Left ventricle myocardium inferior (tissue), 1 donor: ENCODE data around the gene CPPED1. TPM values are rescaled to one million over a fixed set of nuclear protein-coding genes. Genes with fewer than 3 reads are reported as not detected.
"Not testable (repeated sequence)": the region's sequence is repeated elsewhere in the genome, so short reads cannot be mapped to it uniquely, and the experiment has no call there.

Experiments
- DNase-seq: peaks from one replicate; pipeline ENCODE4 v3.0.0-alpha.2; 2020
- H3K27ac ChIP-seq: fragments of 200-600 bp; replicated peaks from 2 replicates; pipeline ENCODE4 v1.8.0; 2021
- H3K27me3 ChIP-seq: fragments of 200-600 bp; 2 replicates; pipeline ENCODE4 v1.8.0; 2021; ENCODE audit warnings: low read depth
- H3K36me3 ChIP-seq: fragments of 200-600 bp; 2 replicates; pipeline ENCODE4 v1.8.0; 2021
- H3K4me1 ChIP-seq: fragments of 200-600 bp; 2 replicates; pipeline ENCODE4 v1.8.0; 2021
- H3K4me3 ChIP-seq: fragments of 200-600 bp; 2 replicates; pipeline ENCODE4 v1.8.0; 2021; ENCODE audit warnings: mild to moderate bottlenecking, moderate library complexity
- H3K9me3 ChIP-seq: fragments of 200-600 bp; replicated peaks from 2 replicates; pipeline ENCODE4 v1.8.0; 2021
- CTCF ChIP-seq: fragments of 200-600 bp; IDR thresholded peaks from 2 replicates; pipeline ENCODE4 v1.8.0; 2021; ENCODE audit warnings: antibody characterized with exemption, mild to moderate bottlenecking, borderline replicate concordance
- intact Hi-C: fragments of 100-400 bp; cut with micrococcal nuclease; formaldehyde crosslinking; loops from one replicate; pipeline ENCODE4 v1.11.0; 2022
- total RNA-seq: library from RNA; stranded (reverse); fragmentation: NEBNext Ultra II Directional; extraction: Animal tissue kit (Norgen Biotek cat#: 25700); gene quantifications from one replicate; pipeline ENCODE4 v1.2.1, GENCODE V29; 2021
- donor health status: DM: no; HTN: yes; CAD: no; lungs with severe emphysema.

The CPPED1 gene
- total RNA-seq, 1 donor from 2014 or later = 12.4 TPM

- TF ChIP-seq CTCF = peak; percentile 88
- Histone ChIP-seq H3K4me1 (no peaks in the 10 kb centered on the region), H3K27me3 (peaks cover 17% of the 10 kb centered on the region), H3K9me3 (no peaks in the 10 kb centered on the region), H3K4me3 (no peak overlapping the region), H3K27ac (no peak overlapping the region), H3K36me3 (no peaks in the 10 kb centered on the region)
- DNase-seq = peak; percentile 59
- intact Hi-C loops = no loop called here
These were observed 15.7 kb upstream of the CPPED1 start for GRCh38 chr16:12819126-12820117.

GRCh38 chr16:12818326-12818725 lies 14.6 kb upstream of the CPPED1 start:
- no peaks in the 10 kb centered on the region for H3K36me3 ChIP-seq
- no peaks in the 10 kb centered on the region for H3K9me3 ChIP-seq
- no peak for DNase-seq
- no peak overlapping the region for H3K27ac ChIP-seq
- TF ChIP-seq CTCF = no peak
- no peaks in the 10 kb centered on the region for H3K4me1 ChIP-seq
- intact Hi-C loops = no loop called here
- peaks cover 12% of the 10 kb centered on the region for H3K27me3 ChIP-seq
- no peak overlapping the region for H3K4me3 ChIP-seq

GRCh38 chr16:12816791-12817214 lies 13.1 kb upstream of the CPPED1 start:
- DNase-seq, H3K36me3 ChIP-seq, H3K4me3 ChIP-seq, H3K9me3 ChIP-seq, H3K4me1 ChIP-seq, intact Hi-C loops: not testable (repeated sequence)
- Histone ChIP-seq H3K27me3 (peaks cover 11% of the 10 kb centered on the region), H3K27ac (peak overlapping the region; percentile 19)

GRCh38 chr16:12815361-12815760 lies 11.7 kb upstream of the CPPED1 start:
- no peak for DNase-seq
- no peak overlapping the region for H3K27ac ChIP-seq
- intact Hi-C loops = no loop called here
- peaks cover 6% of the 10 kb centered on the region for H3K9me3 ChIP-seq
- TF ChIP-seq CTCF = peak; percentile 17
- H3K4me3 ChIP-seq = no peak overlapping the region
- H3K4me1 ChIP-seq = no peaks in the 10 kb centered on the region
- peaks cover 4% of the 10 kb centered on the region for H3K27me3 ChIP-seq
- H3K36me3 ChIP-seq = no peaks in the 10 kb centered on the region

- intact Hi-C loops, DNase-seq, H3K36me3 ChIP-seq, H3K4me3 ChIP-seq, H3K4me1 ChIP-seq, H3K9me3 ChIP-seq, H3K27ac ChIP-seq, H3K27me3 ChIP-seq: not testable (repeated sequence)
These were observed 10.0 kb upstream of the CPPED1 start for GRCh38 chr16:12813734-12814133.

- DNase-seq, H3K36me3 ChIP-seq, H3K4me3 ChIP-seq, H3K27ac ChIP-seq, H3K4me1 ChIP-seq, H3K9me3 ChIP-seq, intact Hi-C loops: not testable (repeated sequence)
- peaks cover 10% of the 10 kb centered on the region for H3K27me3 ChIP-seq
These were observed 9.6 kb upstream of the CPPED1 start for GRCh38 chr16:12813321-12813720.
